K562 (cell line): ENCODE measurements around the gene ASIC3. TPM values are rescaled to one million over a fixed set of nuclear protein-coding genes. Genes with fewer than 3 reads are reported as not detected.
A peak's percentile ranks its signal among the peaks of the same experiment; 100 is the strongest.

ENCODE experiments used
- CHD2 ChIP-seq: IDR thresholded peaks from 2 replicates; pipeline ENCODE4 v1.6.1; 2011; ENCODE audit warnings: low read depth, low read length
- GTF2A2 ChIP-seq: IDR thresholded peaks from 2 replicates; pipeline ENCODE4 v1.6.1; 2016; ENCODE audit warnings: mild to moderate bottlenecking, missing genetic modification characterization, missing compliant biosample characterization
- KLF10 ChIP-seq: fragments of 250-450 bp; sonication (Bioruptor Pico); IDR thresholded peaks from 2 replicates; pipeline ENCODE4 v1.6.1; 2021; ENCODE audit warnings: matching md5 sums
- LCOR ChIP-seq: sonication (generic); formaldehyde crosslinking; IDR thresholded peaks from 2 replicates; pipeline ENCODE4 v1.8.0; 2022; ENCODE audit warnings: mild to moderate bottlenecking, missing genetic modification reagents
- NFIX ChIP-seq: fragments of 250-450 bp; sonication (Bioruptor Pico); IDR thresholded peaks from 2 replicates; pipeline ENCODE4 v1.4.0; 2020; ENCODE audit warnings: low read depth, mild to moderate bottlenecking, moderate library complexity
- POLR2AphosphoS2 ChIP-seq: IDR thresholded peaks from 2 replicates; pipeline ENCODE4 v1.6.1; 2012; ENCODE audit warnings: low read length, improper control_type of control experiment
- RFX7 ChIP-seq: fragments of 250-450 bp; sonication (Bioruptor Pico); IDR thresholded peaks from 2 replicates; pipeline ENCODE4 v1.5.1; 2021; ENCODE audit warnings: mild to moderate bottlenecking
- SETDB1 ChIP-seq: IDR thresholded peaks from one replicate; pipeline ENCODE4 v1.6.1; 2012; ENCODE audit warnings: low read length, control low read depth, inconsistent platforms
- TAL1 ChIP-seq: fragments of 450-650 bp; IDR thresholded peaks from 2 replicates; pipeline ENCODE4 v1.6.1; 2016; ENCODE audit warnings: mild to moderate bottlenecking
- ZNF174 ChIP-seq: fragments of 250-450 bp; sonication (Bioruptor Pico); IDR thresholded peaks from 2 replicates; pipeline ENCODE4 v1.4.0; 2020; ENCODE audit warnings: mild to moderate bottlenecking
- ZNF217 ChIP-seq: sonication (generic); formaldehyde crosslinking; IDR thresholded peaks from 2 replicates; pipeline ENCODE4 v1.8.0; 2022; ENCODE audit warnings: mild to moderate bottlenecking, missing genetic modification reagents
- ZNF263 ChIP-seq: sonication (generic); formaldehyde crosslinking; IDR thresholded peaks from 2 replicates; pipeline ENCODE4 v1.8.0; 2022; ENCODE audit warnings: mild to moderate bottlenecking, missing genetic modification reagents, borderline replicate concordance
- ZNF384 ChIP-seq: IDR thresholded peaks from 2 replicates; pipeline ENCODE4 v1.6.1; 2012; ENCODE audit warnings: low read depth, low read length, improper control_type of control experiment
- ZNF407 ChIP-seq: fragments of 450-650 bp; IDR thresholded peaks from 2 replicates; pipeline ENCODE4 v1.6.1; 2016; ENCODE audit warnings: low read depth
- polyA plus RNA-seq, 8 experiments: library from polyadenylated mRNA; depleted of rRNA in 4 of 8; stranded (reverse) in 5 of 8; unstranded in 3 of 8; fragments of >200 nt; fragmentation: Nextera tagmentation in 2 of 8; fragmentation: Illumina TruSeq in 1 of 8; extraction: Ambion mirVana in 2 of 8; extraction: Trizol in 1 of 8; gene quantifications; 2 replicates each; pipeline versions ENCODE4 v1.2.1 to v1.2.3, GENCODE V29; 2011 to 2014; ENCODE audit warnings: inconsistent platforms in 1 of 8, missing spikeins in 1 of 8
- total RNA-seq, 7 experiments: library from RNA; depleted of rRNA in 6 of 7; stranded (reverse); fragments of >200 nt in 6 of 7; fragmentation: Illumina TruSeq in 2 of 7; extraction: Trizol in 2 of 7; gene quantifications; 2 replicates each; pipeline versions ENCODE4 v1.2.1 to v1.2.3, GENCODE V29; 2011 to 2021; ENCODE audit warnings: low replicate concordance in 1 of 7
- TF ChIP-seq, protein P1 (sequence below): sonication (generic); formaldehyde crosslinking; IDR thresholded peaks from 2 replicates; pipeline ENCODE4 v1.8.1; 2022; ENCODE audit warnings: missing genetic modification reagents
- TF ChIP-seq, protein P2 (sequence below): IDR thresholded peaks from 3 replicates; pipeline ENCODE4 v1.6.1; 2011; ENCODE audit warnings: borderline replicate concordance, mild to moderate bottlenecking; ENCODE audit not compliant: insufficient read length, insufficient read depth
- TF ChIP-seq, protein P3 (sequence below): IDR thresholded peaks from 2 replicates; pipeline ENCODE4 v1.6.1; 2014; ENCODE audit warnings: antibody characterized with exemption

Gene ASIC3
- total and polyA plus RNA-seq, 9 of the 15 experiments (the other 6 are each of a cell fraction or from before 2014, with no cell fraction given): 0.11 to 5.0 (median 0.87) TPM

DNA sequence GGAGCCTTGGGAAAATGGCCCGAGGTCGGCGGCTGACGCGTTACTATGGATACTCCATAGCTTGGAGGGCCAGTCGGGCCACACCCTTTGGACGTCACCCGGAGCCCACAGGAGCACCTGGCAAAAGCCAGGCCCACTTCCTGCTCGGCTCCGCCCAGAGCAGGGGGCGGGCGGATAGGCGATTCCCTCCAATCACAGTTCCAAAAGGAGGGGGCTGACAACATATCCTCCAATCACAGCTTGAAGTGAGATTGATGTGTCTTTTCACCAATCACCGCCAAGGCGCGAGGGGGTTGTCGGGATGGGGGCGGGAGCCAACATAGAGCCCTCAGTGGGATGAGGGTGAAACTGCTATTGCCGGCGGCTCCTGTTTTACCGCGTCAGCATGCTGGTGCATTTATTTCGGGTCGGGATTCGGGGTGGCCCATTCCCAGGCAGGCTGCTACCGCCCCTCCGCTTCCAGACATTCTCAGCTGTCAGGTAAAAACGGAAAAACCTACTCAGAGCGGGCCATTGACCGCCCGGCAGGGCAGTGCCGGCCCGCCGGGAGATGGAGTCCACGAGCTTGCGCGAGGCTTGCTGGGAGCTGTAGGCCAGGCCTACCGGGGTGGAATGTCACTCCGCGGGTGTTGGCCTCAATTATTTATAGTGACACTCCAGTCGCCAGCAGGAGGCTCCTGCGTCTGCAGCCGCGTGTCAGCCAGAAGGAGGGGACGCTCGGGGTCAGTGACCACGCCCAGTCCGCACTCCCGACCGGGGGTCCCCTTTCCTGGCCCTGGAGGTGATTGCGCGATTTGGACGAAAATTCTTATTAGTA lies 20.0 kb upstream of the ASIC3 start, which contains the start of gene ABCB8 (continued):
- TF ChIP-seq ZNF407 (no peak), CHD2 (peak; percentile 93), TAL1 (no peak), ZNF217 (CRISPR knock-in tag) (no peak), KLF10 (CRISPR knock-in tag) (no peak), SETDB1 (no peak), LCOR (CRISPR knock-in tag) (peak; percentile 93), ZNF174 (CRISPR knock-in tag) (no peak), GTF2A2 (no peak), RFX7 (CRISPR knock-in tag) (no peak), NFIX (CRISPR knock-in tag) (no peak), POLR2AphosphoS2 (no peak), ZNF263 (peak; percentile 86; the same call in 1 of the 2 replicates), ZNF384 (peak; percentile 51; the same call in 1 of the 2 replicates)
- TF ChIP-seq, protein P1, sequence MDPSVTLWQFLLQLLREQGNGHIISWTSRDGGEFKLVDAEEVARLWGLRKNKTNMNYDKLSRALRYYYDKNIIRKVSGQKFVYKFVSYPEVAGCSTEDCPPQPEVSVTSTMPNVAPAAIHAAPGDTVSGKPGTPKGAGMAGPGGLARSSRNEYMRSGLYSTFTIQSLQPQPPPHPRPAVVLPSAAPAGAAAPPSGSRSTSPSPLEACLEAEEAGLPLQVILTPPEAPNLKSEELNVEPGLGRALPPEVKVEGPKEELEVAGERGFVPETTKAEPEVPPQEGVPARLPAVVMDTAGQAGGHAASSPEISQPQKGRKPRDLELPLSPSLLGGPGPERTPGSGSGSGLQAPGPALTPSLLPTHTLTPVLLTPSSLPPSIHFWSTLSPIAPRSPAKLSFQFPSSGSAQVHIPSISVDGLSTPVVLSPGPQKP (CRISPR knock-in tag): no peak
- TF ChIP-seq, protein P2, sequence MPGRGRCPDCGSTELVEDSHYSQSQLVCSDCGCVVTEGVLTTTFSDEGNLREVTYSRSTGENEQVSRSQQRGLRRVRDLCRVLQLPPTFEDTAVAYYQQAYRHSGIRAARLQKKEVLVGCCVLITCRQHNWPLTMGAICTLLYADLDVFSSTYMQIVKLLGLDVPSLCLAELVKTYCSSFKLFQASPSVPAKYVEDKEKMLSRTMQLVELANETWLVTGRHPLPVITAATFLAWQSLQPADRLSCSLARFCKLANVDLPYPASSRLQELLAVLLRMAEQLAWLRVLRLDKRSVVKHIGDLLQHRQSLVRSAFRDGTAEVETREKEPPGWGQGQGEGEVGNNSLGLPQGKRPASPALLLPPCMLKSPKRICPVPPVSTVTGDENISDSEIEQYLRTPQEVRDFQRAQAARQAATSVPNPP: no peak
- TF ChIP-seq, protein P3, sequence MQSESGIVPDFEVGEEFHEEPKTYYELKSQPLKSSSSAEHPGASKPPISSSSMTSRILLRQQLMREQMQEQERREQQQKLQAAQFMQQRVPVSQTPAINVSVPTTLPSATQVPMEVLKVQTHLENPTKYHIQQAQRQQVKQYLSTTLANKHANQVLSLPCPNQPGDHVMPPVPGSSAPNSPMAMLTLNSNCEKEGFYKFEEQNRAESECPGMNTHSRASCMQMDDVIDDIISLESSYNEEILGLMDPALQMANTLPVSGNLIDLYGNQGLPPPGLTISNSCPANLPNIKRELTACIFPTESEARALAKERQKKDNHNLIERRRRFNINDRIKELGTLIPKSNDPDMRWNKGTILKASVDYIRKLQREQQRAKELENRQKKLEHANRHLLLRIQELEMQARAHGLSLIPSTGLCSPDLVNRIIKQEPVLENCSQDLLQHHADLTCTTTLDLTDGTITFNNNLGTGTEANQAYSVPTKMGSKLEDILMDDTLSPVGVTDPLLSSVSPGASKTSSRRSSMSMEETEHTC: no peak
